Suppressor macrophage treated with lipopolysaccharide for 1 hour (primary cell): Measurements from ENCODE around the gene HES7.
"Not testable (repeated sequence)": the region's sequence is repeated elsewhere in the genome, so short reads cannot be mapped to it uniquely, and the experiment has no call there.

Experiments used
- DNase-seq, 3 donors: peaks; one replicate each; pipeline ENCODE4 v3.0.0-alpha.2; 2020 to 2022

HES7 gene

GRCh38 chr17:8121681-8122421, 2.1 kb downstream of the HES7 start:
- peak; percentile 58 to 84 (median 66) for DNase-seq

GRCh38 chr17:8121407-8121680, 2.6 kb downstream of the HES7 start:
- DNase-seq: no peak

GRCh38 chr17:8120520-8121406, 3.1 kb downstream of the HES7 start:
- DNase-seq: peak; percentile 73 to 81 (median 78)

- DNase-seq: peak; percentile 86 to 96 (median 95)
Measured at GRCh38 chr17:8119581-8120519, 4.1 kb downstream of the HES7 start.

- DNase-seq: peak; percentile 86 to 93 (median 90)
Measured at GRCh38 chr17:8118769-8119580, 4.9 kb downstream of the HES7 start.

GRCh38 chr17:8117980-8118768, 5.7 kb downstream of the HES7 start, which contains the start of gene ALOXE3:
ALOXE3 (minus strand) TSS chr17:8118514; CDS start chr17:8117990, 524 bp downstream.
- DNase-seq: peak; percentile 62 to 65 (median 63)

GRCh38 chr17:8117367-8117979, 6.4 kb downstream of the HES7 start:
- peak; percentile 68 to 70 (median 70) for DNase-seq

GRCh38 chr17:8116776-8117175, 7.1 kb downstream of the HES7 start:
- no peak for DNase-seq

GRCh38 chr17:8110907-8111306, 13.0 kb downstream of the HES7 start:
- DNase-seq: no peak

GRCh38 chr17:8110456-8110804, 13.5 kb downstream of the HES7 start:
- DNase-seq: no peak

GRCh38 chr17:8109661-8110455, 14.0 kb downstream of the HES7 start:
- peak; percentile 56 to 85 (median 66) for DNase-seq

- no peak for DNase-seq
Measured at GRCh38 chr17:8108972-8109660, 14.8 kb downstream of the HES7 start.

- DNase-seq: not testable (repeated sequence)
Measured at GRCh38 chr17:8106980-8107379, 16.9 kb downstream of the HES7 start.

- DNase-seq: peak in 2 of 3 donors; percentile 29 to 33
Measured at GRCh38 chr17:8105957-8106398, 17.9 kb downstream of the HES7 start.

GRCh38 chr17:8104911-8105310, 19.0 kb downstream of the HES7 start:
- no peak for DNase-seq

GRCh38 chr17:8103549-8103948, 20.4 kb downstream of the HES7 start:
- DNase-seq: no peak

GRCh38 chr17:8101721-8102120, 22.2 kb downstream of the HES7 start:
- DNase-seq: no peak

- no peak for DNase-seq
Measured at GRCh38 chr17:8100763-8101162, 23.1 kb downstream of the HES7 start.

- no peak for DNase-seq
Measured at GRCh38 chr17:8100111-8100510, 23.8 kb downstream of the HES7 start.
